Neural progenitor cell (in vitro differentiated cells): ENCODE measurements around the gene CCT7. TPM values are rescaled to one million over a fixed set of nuclear protein-coding genes. Genes with fewer than 3 reads are reported as not detected.

Experiments
- DNase-seq: peaks from one replicate; pipeline ENCODE4 v3.0.0-alpha.2; 2016; ENCODE audit warnings: low spot score
- H2AFZ ChIP-seq: fragments of 200-600 bp; sonication (generic); replicated peaks from 2 replicates; pipeline ENCODE4 v1.6.1; 2016; ENCODE audit warnings: antibody characterized with exemption
- H3F3A ChIP-seq: fragments of 200-600 bp; sonication (generic); 2 replicates; pipeline ENCODE4 v1.6.1; 2016; ENCODE audit warnings: antibody characterized with exemption, low read depth
- H3K27ac ChIP-seq: fragments of 200-600 bp; sonication (generic); 2 replicates; pipeline ENCODE4 v1.5.1; 2016; ENCODE audit warnings: mild to moderate bottlenecking
- H3K27me3 ChIP-seq: fragments of 200-600 bp; sonication (generic); 2 replicates; pipeline ENCODE4 v1.6.1; 2016; ENCODE audit warnings: mild to moderate bottlenecking, moderate library complexity
- H3K36me3 ChIP-seq: fragments of 200-600 bp; sonication (generic); 2 replicates; pipeline ENCODE4 v1.5.1; 2016
- H3K4me1 ChIP-seq: fragments of 200-600 bp; sonication (generic); 2 replicates; pipeline ENCODE4 v1.6.1; 2016; ENCODE audit warnings: mixed run types
- H3K4me2 ChIP-seq: fragments of 200-600 bp; sonication (generic); 2 replicates; pipeline ENCODE4 v1.6.1; 2016
- H3K4me3 ChIP-seq: fragments of 200-600 bp; sonication (generic); 2 replicates; pipeline ENCODE4 v1.5.1; 2016
- H3K79me2 ChIP-seq: fragments of 200-600 bp; sonication (generic); 2 replicates; pipeline ENCODE4 v1.6.1; 2016; ENCODE audit warnings: low read depth
- H3K9ac ChIP-seq: fragments of 200-600 bp; sonication (generic); 2 replicates; pipeline ENCODE4 v1.6.1; 2016
- H3K9me3 ChIP-seq: fragments of 200-600 bp; sonication (generic); 2 replicates; pipeline ENCODE4 v1.5.1; 2016; ENCODE audit warnings: low read depth
- H4K20me1 ChIP-seq: fragments of 200-600 bp; sonication (generic); 2 replicates; pipeline ENCODE4 v1.6.1; 2016; ENCODE audit warnings: low read depth
- H3K27ac Mint-ChIP-seq: 3 replicates; pipeline ENCODE4 v1.8.0; 2021; ENCODE audit warnings: mixed read lengths
- H3K27me3 Mint-ChIP-seq: 2 replicates; pipeline ENCODE4 v1.8.0; 2022; ENCODE audit warnings: low read depth, mild to moderate bottlenecking, inconsistent platforms, moderate library complexity, mixed read lengths; ENCODE audit not compliant: insufficient read depth
- H3K36me3 Mint-ChIP-seq: 3 replicates; pipeline ENCODE4 v1.8.0; 2021; ENCODE audit warnings: mixed read lengths
- H3K4me1 Mint-ChIP-seq: 3 replicates; pipeline ENCODE4 v1.8.0; 2021; ENCODE audit warnings: mixed read lengths
- H3K4me3 Mint-ChIP-seq: 3 replicates; pipeline ENCODE4 v1.8.0; 2021; ENCODE audit warnings: mild to moderate bottlenecking, moderate library complexity, mixed read lengths
- H3K9me3 Mint-ChIP-seq: 3 replicates; pipeline ENCODE4 v1.8.0; 2020; ENCODE audit warnings: mixed read lengths
- EZH2 ChIP-seq: fragments of 200-600 bp; sonication (generic); IDR thresholded peaks from 2 replicates; pipeline ENCODE4 v1.6.1; 2017; ENCODE audit warnings: antibody characterized with exemption, mild to moderate bottlenecking, moderate library complexity
- EZH2phosphoT487 ChIP-seq: fragments of 200-600 bp; sonication (generic); IDR thresholded peaks from 2 replicates; pipeline ENCODE4 v1.6.1; 2017; ENCODE audit warnings: antibody characterized with exemption
- total RNA-seq: library from RNA; depleted of rRNA; stranded (reverse); fragments of >200 nt; gene quantifications from 2 replicates; pipeline ENCODE4 v1.2.3, GENCODE V29; 2015; ENCODE audit warnings: low replicate concordance
- TF ChIP-seq, protein P1 (sequence below): fragments of 200-600 bp; sonication (generic); IDR thresholded peaks from 2 replicates; pipeline ENCODE4 v1.5.1; 2017; ENCODE audit warnings: antibody characterized with exemption, mild to moderate bottlenecking

CCT7 gene
- total RNA-seq, 1 donor from 2014 or later, result 456 TPM

DNA sequence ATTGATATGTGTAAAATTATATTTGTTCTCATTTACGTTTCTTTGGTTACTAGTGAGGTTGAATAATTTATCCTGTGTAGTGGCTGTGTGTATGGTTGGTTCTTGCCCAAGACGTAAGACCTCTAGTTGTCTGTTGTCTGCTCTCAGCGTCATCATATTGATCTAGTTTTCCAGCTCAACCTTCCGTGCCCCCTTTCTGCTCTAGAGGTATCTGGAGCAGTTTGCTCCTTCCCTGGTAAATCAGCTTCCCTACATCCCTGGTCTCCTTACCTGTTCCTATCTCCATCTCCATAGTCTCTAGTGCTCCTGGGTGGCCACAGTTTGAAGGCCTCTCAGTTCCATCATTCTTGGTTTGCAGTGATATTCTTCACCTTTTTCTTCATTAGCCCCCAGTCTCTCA lies 18.9 kb upstream of the CCT7 start:
- TF ChIP-seq, protein P1, sequence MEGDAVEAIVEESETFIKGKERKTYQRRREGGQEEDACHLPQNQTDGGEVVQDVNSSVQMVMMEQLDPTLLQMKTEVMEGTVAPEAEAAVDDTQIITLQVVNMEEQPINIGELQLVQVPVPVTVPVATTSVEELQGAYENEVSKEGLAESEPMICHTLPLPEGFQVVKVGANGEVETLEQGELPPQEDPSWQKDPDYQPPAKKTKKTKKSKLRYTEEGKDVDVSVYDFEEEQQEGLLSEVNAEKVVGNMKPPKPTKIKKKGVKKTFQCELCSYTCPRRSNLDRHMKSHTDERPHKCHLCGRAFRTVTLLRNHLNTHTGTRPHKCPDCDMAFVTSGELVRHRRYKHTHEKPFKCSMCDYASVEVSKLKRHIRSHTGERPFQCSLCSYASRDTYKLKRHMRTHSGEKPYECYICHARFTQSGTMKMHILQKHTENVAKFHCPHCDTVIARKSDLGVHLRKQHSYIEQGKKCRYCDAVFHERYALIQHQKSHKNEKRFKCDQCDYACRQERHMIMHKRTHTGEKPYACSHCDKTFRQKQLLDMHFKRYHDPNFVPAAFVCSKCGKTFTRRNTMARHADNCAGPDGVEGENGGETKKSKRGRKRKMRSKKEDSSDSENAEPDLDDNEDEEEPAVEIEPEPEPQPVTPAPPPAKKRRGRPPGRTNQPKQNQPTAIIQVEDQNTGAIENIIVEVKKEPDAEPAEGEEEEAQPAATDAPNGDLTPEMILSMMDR, result no peak
- TF ChIP-seq EZH2 (no peak), EZH2phosphoT487 (no peak)
- H3K36me3 Mint-ChIP-seq, result no peaks in the 10 kb centered on the region
- no peak overlapping the region for H3K9ac ChIP-seq
- H4K20me1 ChIP-seq, result no peaks in the 10 kb centered on the region
- no peaks in the 10 kb centered on the region for H3K27me3 ChIP-seq
- peaks cover 27% of the 10 kb centered on the region for H3K4me1 Mint-ChIP-seq
- H3K4me3 ChIP-seq, result peak overlapping the region; percentile 68
- peaks cover 7% of the 10 kb centered on the region for H3F3A ChIP-seq
- no peak overlapping the region for H3K27ac Mint-ChIP-seq
- H3K79me2 ChIP-seq, result peaks cover 47% of the 10 kb centered on the region
- H3K4me3 Mint-ChIP-seq, result peak overlapping the region; percentile 95
- no peaks in the 10 kb centered on the region for H3K36me3 ChIP-seq
- no peak for DNase-seq
- H3K4me1 ChIP-seq, result peaks cover 5% of the 10 kb centered on the region
- no peaks in the 10 kb centered on the region for H3K9me3 ChIP-seq
- no peaks in the 10 kb centered on the region for H3K27me3 Mint-ChIP-seq
- peak overlapping the region; percentile 82 for H3K4me2 ChIP-seq
- H3K27ac ChIP-seq, result no peak overlapping the region
- no peaks in the 10 kb centered on the region for H3K9me3 Mint-ChIP-seq
- H2AFZ ChIP-seq, result no peak overlapping the region

DNA sequence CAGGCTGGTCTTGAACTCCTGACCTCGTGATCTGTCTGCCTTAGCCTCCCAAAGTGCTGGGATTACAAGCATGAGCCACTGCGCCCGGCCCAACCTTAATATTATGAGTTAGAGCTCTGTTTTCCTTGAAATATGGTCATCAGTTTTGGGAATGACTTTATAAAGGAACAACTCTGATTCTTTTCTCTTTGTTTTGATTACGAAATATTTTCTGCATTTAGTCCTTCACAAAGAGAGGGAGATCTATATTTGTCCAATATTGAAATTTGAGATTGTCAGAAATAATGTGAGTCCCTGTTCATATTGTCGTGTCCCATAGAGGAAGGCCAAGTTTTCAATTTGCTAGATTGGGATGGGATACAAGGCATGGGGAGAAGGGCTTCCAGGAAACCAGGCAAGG lies 16.9 kb upstream of the CCT7 start:
- Histone ChIP-seq H4K20me1 (no peaks in the 10 kb centered on the region), H3K9me3 (no peaks in the 10 kb centered on the region), H3K27me3 (no peaks in the 10 kb centered on the region), H3K36me3 (no peaks in the 10 kb centered on the region), H3F3A (peaks cover 7% of the 10 kb centered on the region), H3K27ac (no peak overlapping the region), H3K9ac (no peak overlapping the region), H3K4me3 (no peak overlapping the region), H3K4me1 (peaks cover 5% of the 10 kb centered on the region), H3K79me2 (peaks cover 47% of the 10 kb centered on the region), H3K4me2 (no peak overlapping the region), H2AFZ (no peak overlapping the region)
- H3K4me3 Mint-ChIP-seq, result no peak overlapping the region
- no peak for DNase-seq
- H3K4me1 Mint-ChIP-seq, result peaks cover 26% of the 10 kb centered on the region
- no peak overlapping the region for H3K27ac Mint-ChIP-seq
- H3K9me3 Mint-ChIP-seq, result no peaks in the 10 kb centered on the region
- TF ChIP-seq EZH2phosphoT487 (no peak), EZH2 (no peak)
- TF ChIP-seq, protein P1, result no peak
- peaks cover 3% of the 10 kb centered on the region for H3K27me3 Mint-ChIP-seq
- H3K36me3 Mint-ChIP-seq, result peaks cover 9% of the 10 kb centered on the region

DNA sequence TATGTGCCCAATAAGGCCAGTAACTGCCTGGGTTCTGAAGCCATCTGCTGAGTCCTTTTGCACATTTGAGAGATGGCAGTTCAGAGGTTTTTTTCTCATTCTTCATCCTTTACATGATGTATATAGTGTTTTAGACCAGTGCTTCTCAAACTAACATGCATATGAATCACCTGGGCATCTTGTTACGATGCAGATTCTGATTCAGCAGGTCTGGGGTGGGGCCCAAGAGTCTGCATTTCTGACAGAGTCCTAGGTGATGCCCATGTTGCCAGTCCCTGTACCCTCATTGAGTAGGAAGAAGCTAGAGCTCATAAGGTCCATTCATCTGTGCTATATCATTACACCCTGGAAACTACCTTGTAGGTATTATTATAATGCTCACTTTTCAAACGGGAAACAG lies 16.3 kb upstream of the CCT7 start:
- H3K36me3 Mint-ChIP-seq, result peaks cover 10% of the 10 kb centered on the region
- H3K9me3 ChIP-seq, result no peaks in the 10 kb centered on the region
- DNase-seq, result no peak
- H3K4me1 ChIP-seq, result peaks cover 5% of the 10 kb centered on the region
- no peaks in the 10 kb centered on the region for H3K9me3 Mint-ChIP-seq
- H3K4me3 ChIP-seq, result no peak overlapping the region
- no peaks in the 10 kb centered on the region for H3K36me3 ChIP-seq
- no peak overlapping the region for H3K9ac ChIP-seq
- H3K27ac ChIP-seq, result no peak overlapping the region
- no peak overlapping the region for H3K4me3 Mint-ChIP-seq
- peaks cover 23% of the 10 kb centered on the region for H3K4me1 Mint-ChIP-seq
- TF ChIP-seq, protein P1, result no peak
- TF ChIP-seq EZH2phosphoT487 (no peak), EZH2 (no peak)
- no peaks in the 10 kb centered on the region for H4K20me1 ChIP-seq
- H2AFZ ChIP-seq, result no peak overlapping the region
- H3F3A ChIP-seq, result peaks cover 7% of the 10 kb centered on the region
- H3K27me3 Mint-ChIP-seq, result peaks cover 5% of the 10 kb centered on the region
- no peak overlapping the region for H3K4me2 ChIP-seq
- no peak overlapping the region for H3K27ac Mint-ChIP-seq
- peaks cover 47% of the 10 kb centered on the region for H3K79me2 ChIP-seq
- H3K27me3 ChIP-seq, result no peaks in the 10 kb centered on the region
